H1 (cell line): ENCODE results near the gene RAB9B. TPM values are rescaled to one million over a fixed set of nuclear protein-coding genes. Genes with fewer than 3 reads are reported as not detected.

Experiments
- CTCF ChIA-PET: fragments of 300-600 bp; sonication (Branson Sonifier 250); formaldehyde crosslinking; loops from one replicate; lab custom pipeline; 2021; ENCODE audit not compliant: partially characterized antibody; lab: Charles Lee
- POLR2A ChIA-PET: fragments of 300-600 bp; sonication (Branson Sonifier 250); formaldehyde crosslinking; loops from one replicate; lab custom pipeline; 2021; ENCODE audit warnings: inconsistent platforms; ENCODE audit not compliant: partially characterized antibody; lab: Charles Lee
- DNase-seq, 2 experiments: peaks; one replicate each; pipeline versions ENCODE4 v3.0.0 to v3.0.0-alpha.2; 2010 to 2022; ENCODE audit warnings: low spot score in 2 of 2, low read depth in 1 of 2, mixed read lengths in 1 of 2
- FAIRE-seq: peaks from 2 replicates; lab custom pipeline; 2011; peaks lifted over from hg19 to GRCh38; lab: Jason Lieb, UNC
- H2AFZ ChIP-seq: 2 replicates; pipeline ENCODE4 v1.8.1; 2012; ENCODE audit warnings: low read length, inconsistent platforms
- H2AK5ac ChIP-seq: 2 replicates; pipeline ENCODE4 v1.6.1; 2013; ENCODE audit warnings: low read depth, low read length
- H2BK120ac ChIP-seq: replicated peaks from 2 replicates; pipeline ENCODE3; 2013; ENCODE audit warnings: low read depth, low read length, inconsistent platforms
- H2BK12ac ChIP-seq: 2 replicates; pipeline ENCODE4 v1.6.1; 2013; ENCODE audit warnings: low read depth, low read length
- H2BK15ac ChIP-seq: 2 replicates; pipeline ENCODE4 v1.6.1; 2013; ENCODE audit warnings: low read length
- H2BK20ac ChIP-seq: 2 replicates; pipeline ENCODE4 v1.6.1; 2013; ENCODE audit warnings: low read length
- H2BK5ac ChIP-seq: 2 replicates; pipeline ENCODE4 v1.6.1; 2013; ENCODE audit warnings: low read depth, low read length
- H3K14ac ChIP-seq: 2 replicates; pipeline ENCODE4 v1.6.1; 2013; ENCODE audit warnings: inconsistent platforms; ENCODE audit not compliant: insufficient read length
- H3K18ac ChIP-seq: 2 replicates; pipeline ENCODE4 v1.6.1; 2013; ENCODE audit warnings: low read length; ENCODE audit errors: extremely low read depth
- H3K23ac ChIP-seq: 2 replicates; pipeline ENCODE4 v1.6.1; 2013; ENCODE audit warnings: inconsistent platforms; ENCODE audit not compliant: insufficient read length
- H3K23me2 ChIP-seq: 2 replicates; pipeline ENCODE4 v1.6.1; 2013; ENCODE audit warnings: low read depth, low read length
- H3K27ac ChIP-seq: 2 replicates; pipeline ENCODE4 v1.6.1; 2011; ENCODE audit warnings: low read depth, low read length, inconsistent platforms
- H3K27me3 ChIP-seq, 4 experiments: replicated peaks in 1 of 4; 1 replicate in 1 of 4; 2 replicates in 3 of 4; pipeline versions ENCODE4 v1.6.1 to v1.8.1; 2011 to 2013; ENCODE audit warnings: low read length in 3 of 4, mild to moderate bottlenecking in 3 of 4, inconsistent platforms in 2 of 4, mixed read lengths in 2 of 4, moderate library complexity in 1 of 4; ENCODE audit not compliant: control insufficient read depth in 3 of 4, insufficient read depth in 3 of 4; ENCODE audit errors: extremely low read depth in 1 of 4
- H3K36me3 ChIP-seq, 4 experiments: 2 replicates each; pipeline versions ENCODE4 v1.6.1 to v1.8.1; 2011 to 2013; ENCODE audit warnings: mild to moderate bottlenecking in 4 of 4, low read length in 3 of 4, moderate library complexity in 2 of 4, control low read depth in 1 of 4, inconsistent platforms in 1 of 4; ENCODE audit not compliant: insufficient read depth in 4 of 4, control insufficient read depth in 2 of 4
- H3K4ac ChIP-seq: replicated peaks from 2 replicates; pipeline ENCODE3; 2013; ENCODE audit warnings: low read length, low read depth, mixed read lengths, inconsistent platforms; ENCODE audit not compliant: insufficient read length
- H3K4me1 ChIP-seq, 4 experiments: replicated peaks in 1 of 4; 1 replicate in 1 of 4; 2 replicates in 3 of 4; pipeline versions ENCODE4 v1.6.1 to v1.8.1; 2011 to 2013; ENCODE audit warnings: low read length in 3 of 4, inconsistent platforms in 2 of 4, mixed read lengths in 1 of 4; ENCODE audit not compliant: insufficient read depth in 4 of 4, control insufficient read depth in 3 of 4
- H3K4me2 ChIP-seq, 2 experiments: 2 replicates each; pipeline versions ENCODE4 v1.6.1 to v1.8.1; 2011 to 2013; ENCODE audit warnings: low read depth in 2 of 2, low read length in 2 of 2, control low read depth in 1 of 2, inconsistent platforms in 1 of 2, mild to moderate bottlenecking in 1 of 2; ENCODE audit not compliant: insufficient read depth in 1 of 2
- H3K4me3 ChIP-seq, 4 experiments: fragments of 200-600, 300-600 bp in 1 of 4; sonication (generic), shearing (Covaris generic), sonication (Bioruptor Twin) in 1 of 4; 2 replicates each; pipeline versions ENCODE4 v1.5.1 to v1.8.1; 2011 to 2016; ENCODE audit warnings: low read length in 4 of 4, low read depth in 3 of 4, control low read depth in 2 of 4, inconsistent platforms in 2 of 4, mild to moderate bottlenecking in 2 of 4, mixed read lengths in 1 of 4, moderate library complexity in 1 of 4; ENCODE audit not compliant: insufficient read depth in 2 of 4; ENCODE audit errors: extremely low read depth in 1 of 4
- H3K56ac ChIP-seq: replicated peaks from 2 replicates; pipeline ENCODE3; 2013; ENCODE audit warnings: low read depth, mild to moderate bottlenecking, mixed read lengths, low read length, inconsistent platforms; ENCODE audit not compliant: insufficient read length
- H3K79me1 ChIP-seq: 2 replicates; pipeline ENCODE4 v1.6.1; 2013; ENCODE audit warnings: low read depth, low read length, control low read depth
- H3K79me2 ChIP-seq, 2 experiments: 2 replicates each; pipeline versions ENCODE4 v1.6.1 to v1.8.1; 2012 to 2013; ENCODE audit warnings: low read length in 2 of 2, mild to moderate bottlenecking in 2 of 2, inconsistent platforms in 1 of 2; ENCODE audit not compliant: insufficient read depth in 2 of 2, control insufficient read depth in 1 of 2
- H3K9ac ChIP-seq, 4 experiments: replicated peaks in 1 of 4; 1 replicate in 1 of 4; 2 replicates in 3 of 4; pipeline versions ENCODE4 v1.6.1 to v1.8.1; 2011 to 2013; ENCODE audit warnings: low read depth in 3 of 4, low read length in 3 of 4, control low read depth in 2 of 4, mild to moderate bottlenecking in 2 of 4, moderate library complexity in 2 of 4, inconsistent platforms in 1 of 4; ENCODE audit errors: extremely low read depth in 1 of 4
- H3K9me3 ChIP-seq, 2 experiments: 2 replicates each; pipeline versions ENCODE4 v1.6.1 to v1.8.1; 2012 to 2013; ENCODE audit warnings: mild to moderate bottlenecking in 2 of 2, moderate library complexity in 2 of 2, control low read depth in 1 of 2, inconsistent platforms in 1 of 2, low read depth in 1 of 2, low read length in 1 of 2, mixed read lengths in 1 of 2; ENCODE audit not compliant: insufficient read depth in 2 of 2
- H4K20me1 ChIP-seq, 2 experiments: replicated peaks in 1 of 2; 2 replicates each; pipeline versions ENCODE3 to v1.8.1; 2011 to 2013; ENCODE audit warnings: inconsistent platforms in 2 of 2, low read length in 2 of 2, mild to moderate bottlenecking in 1 of 2; ENCODE audit not compliant: insufficient read depth in 2 of 2, control insufficient read depth in 1 of 2
- H4K5ac ChIP-seq: 2 replicates; pipeline ENCODE4 v1.6.1; 2013; ENCODE audit warnings: low read length, low read depth, mixed read lengths, inconsistent platforms; ENCODE audit not compliant: insufficient read length
- H4K8ac ChIP-seq: 2 replicates; pipeline ENCODE4 v1.8.0; 2013; ENCODE audit warnings: mild to moderate bottlenecking, moderate library complexity, low read length, inconsistent platforms; ENCODE audit not compliant: insufficient read depth; ENCODE audit errors: extremely low read depth
- H4K91ac ChIP-seq: replicated peaks from 2 replicates; pipeline ENCODE3; 2013; ENCODE audit warnings: low read length, mixed read lengths, inconsistent platforms; ENCODE audit not compliant: insufficient read length
- HDAC6 ChIP-seq: IDR thresholded peaks from one replicate; pipeline ENCODE4 v1.7.1; 2012; ENCODE audit warnings: low read depth, mild to moderate bottlenecking, inconsistent platforms, low read length, moderate library complexity
- TEAD4 ChIP-seq: IDR thresholded peaks from 2 replicates; pipeline ENCODE4 v1.6.1; 2012; ENCODE audit warnings: low read depth, low read length, inconsistent platforms, mixed read lengths
- polyA plus RNA-seq, 7 experiments: library from polyadenylated mRNA; depleted of rRNA in 3 of 7; stranded (reverse) in 5 of 7; unstranded in 2 of 7; fragments of >200 nt in 5 of 7; fragments of 200-250 nt in 2 of 7; gene quantifications; 1 replicate in 5 of 7; 2 replicates in 1 of 7; 4 replicates in 1 of 7; pipeline versions ENCODE4 v1.2.1 to v1.2.3, GENCODE V29; 2011 to 2013; ENCODE audit warnings: missing spikeins in 2 of 7, mixed read lengths in 2 of 7
- total RNA-seq: library from RNA; stranded (reverse); fragmentation: NEBNext Ultra II Directional; extraction: Animal tissue kit (Norgen Biotek cat#: 25700); gene quantifications from 2 replicates; pipeline ENCODE4 v1.2.1, GENCODE V29; 2021

RAB9B gene
- total and polyA plus RNA-seq, 2 of the 8 experiments (the other 6 are each of a cell fraction or from before 2014, with no cell fraction given) = 0.26 to 0.56 TPM

DNA sequence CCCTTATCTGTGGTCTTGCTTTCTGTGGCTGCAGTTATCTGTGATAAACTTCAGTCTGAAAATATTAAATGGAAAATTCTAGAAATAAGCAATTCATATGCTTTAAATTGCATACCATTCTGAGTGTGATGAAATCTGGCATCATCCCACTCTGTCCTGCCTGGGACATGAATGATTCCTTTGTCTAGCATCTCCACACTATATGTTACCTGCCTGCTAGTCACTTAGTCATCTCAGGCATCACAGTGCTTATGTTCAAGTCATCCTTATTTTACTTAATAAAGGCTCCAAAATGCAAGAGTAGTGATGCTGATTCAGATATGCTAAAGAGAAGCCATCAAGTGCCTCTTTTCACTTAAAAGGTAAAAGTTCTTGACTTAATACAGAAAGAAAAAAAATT, 14.3 kb upstream of the RAB9B start:
- FAIRE-seq (no peak), DNase-seq (no peak)
- H2BK12ac ChIP-seq = no peak overlapping the region
- ChIA-PET POLR2A (no interaction called here), CTCF (no interaction called here)
- H3K27me3 ChIP-seq = no peaks in the 10 kb centered on the region
- H2AFZ ChIP-seq = no peak overlapping the region
- no peak overlapping the region for H3K56ac ChIP-seq
- H3K27ac ChIP-seq = no peak overlapping the region
- no peak overlapping the region for H4K8ac ChIP-seq
- no peak overlapping the region for H3K4me2 ChIP-seq
- no peaks in the 10 kb centered on the region for H3K23me2 ChIP-seq
- no peaks in the 10 kb centered on the region for H3K4me1 ChIP-seq
- H2BK20ac ChIP-seq = no peak overlapping the region
- no peaks in the 10 kb centered on the region for H3K79me1 ChIP-seq
- no peak overlapping the region for H3K18ac ChIP-seq
- H3K4ac ChIP-seq = no peak overlapping the region
- no peak overlapping the region for H4K91ac ChIP-seq
- H2BK120ac ChIP-seq = no peak overlapping the region
- H2AK5ac ChIP-seq = no peak overlapping the region
- H4K20me1 ChIP-seq = no peaks in the 10 kb centered on the region
- H4K5ac ChIP-seq = no peak overlapping the region
- H3K4me3 ChIP-seq = no peak overlapping the region
- H3K9ac ChIP-seq = no peak overlapping the region
- H3K14ac ChIP-seq = no peak overlapping the region
- no peak overlapping the region for H3K23ac ChIP-seq
- H2BK15ac ChIP-seq = no peak overlapping the region
- TF ChIP-seq HDAC6 (no peak), TEAD4 (no peak)
- no peaks in the 10 kb centered on the region for H3K9me3 ChIP-seq
- H2BK5ac ChIP-seq = no peak overlapping the region
- no peaks in the 10 kb centered on the region for H3K79me2 ChIP-seq
- H3K36me3 ChIP-seq = no peaks in the 10 kb centered on the region
